ENCODE data around the gene ETV6. TPM values are rescaled to one million over a fixed set of nuclear protein-coding genes. Genes with fewer than 3 reads are reported as not detected.

Gene ETV6
- total and polyA plus RNA-seq, 9 of the 15 experiments (the other 6 are each of a cell fraction or from before 2014, with no cell fraction given), result 0.81 to 12.7 (median 4.1) TPM

GRCh38 chr12:11888029-11888428 lies 238.6 kb downstream of the ETV6 start (continued):
- TF ChIP-seq PREB (CRISPR knock-in tag; IDR thresholded peaks at IDR 0.05) (no peak), ZBTB8A (IDR thresholded peaks at IDR 0.05; ENCODE audit: partially characterized antibody) (no peak), CBX8 (IDR thresholded peaks at IDR 0.05; ENCODE audit: borderline replicate concordance, extremely low read depth, low read depth, low read length, poor library complexity, severe bottlenecking) (no peak), NFRKB (IDR thresholded peaks at IDR 0.05; ENCODE audit: low read depth) (no peak)

DNA sequence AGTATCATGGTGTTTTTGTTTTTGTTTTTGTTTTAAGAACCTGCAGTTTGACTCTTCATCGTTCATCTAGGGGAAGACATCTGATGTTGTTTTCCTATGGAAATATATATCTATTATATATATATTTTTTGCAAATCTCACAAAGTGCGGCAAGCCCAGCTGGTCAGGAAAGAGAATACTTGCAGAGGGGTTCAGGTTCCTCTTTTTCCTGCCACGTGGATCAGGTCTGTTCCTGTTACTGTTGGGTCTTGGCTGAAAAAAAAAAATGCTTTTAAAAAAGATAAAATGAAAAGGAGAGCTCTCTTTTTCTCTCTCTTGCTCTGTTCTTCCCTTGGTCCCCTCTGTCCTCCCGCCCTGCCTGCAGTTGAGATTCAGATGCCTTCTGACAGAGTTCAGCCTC lies 241.9 kb downstream of the ETV6 start:
- H3K4me2 ChIP-seq (ENCODE audit: insufficient read depth, low read length), result no peak overlapping the region
- H3K4me3 ChIP-seq, result no peak overlapping the region
- WGBS (ENCODE audit: insufficient coverage, low coverage, missing lambda C conversion rate), result 73% methylated on average over 4 of the region's 4 CpGs
- ATAC-seq (no peak), DNase-seq (ENCODE audit: extremely low read depth in 1 of 4, low spot score in 3 of 4) (no peak), FAIRE-seq (no peak)
- ChIA-PET POLR2A (no interaction called here), CTCF (ENCODE audit: low intra/inter-chr PET ratio) (no interaction called here)
- no peaks in the 10 kb centered on the region for H3K27me3 ChIP-seq (ENCODE audit: control insufficient read depth in 2 of 2, insufficient read depth in 2 of 2, low read length in 2 of 2)
- no TSS peak for BruUV-seq (replicated peaks)
- H3K27ac ChIP-seq (ENCODE audit: extremely low read depth, low read depth, low read length), result no peak overlapping the region
- H3K79me2 ChIP-seq (ENCODE audit: control insufficient read depth, insufficient read depth, low read length), result no peaks in the 10 kb centered on the region
- in situ Hi-C loops (cut with MboI), result no loop called here
- no peaks in the 10 kb centered on the region for H3K4me1 ChIP-seq (replicated peaks in 1 of 2; ENCODE audit: control insufficient read depth in 2 of 2, insufficient read depth in 2 of 2, low read length in 2 of 2)
- H3K9ac ChIP-seq (ENCODE audit: insufficient read depth in 1 of 2, low read depth in 2 of 2, low read length in 2 of 2), result no peak overlapping the region
- intact Hi-C loops (cut with micrococcal nuclease), result loop anchor here (10.0 kb wide), 1 partner anchor 157 kb away; no protein-coding TSS in a partner anchor
- no peaks in the 10 kb centered on the region for H4K20me1 ChIP-seq (replicated peaks; ENCODE audit: control insufficient read depth, insufficient read depth, low read length)
- no peaks in the 10 kb centered on the region for H3K36me3 ChIP-seq (ENCODE audit: control insufficient read depth, insufficient read depth, low read length)
- H3K9me1 ChIP-seq (ENCODE audit: control insufficient read depth, insufficient read depth, low read length), result no peaks in the 10 kb centered on the region
- no peaks in the 10 kb centered on the region for H3K9me3 ChIP-seq (replicated peaks; ENCODE audit: control insufficient read depth, insufficient read depth, low read depth, low read length)
- no peak overlapping the region for H2AFZ ChIP-seq (ENCODE audit: low read depth, low read length)
- TF ChIP-seq ZNF165 (CRISPR knock-in tag; IDR thresholded peaks at IDR 0.05; ENCODE audit: borderline replicate concordance) (no peak), SMAD4 (CRISPR knock-in tag; conservative IDR thresholded peaks at IDR 0.05) (no peak), TAF9B (IDR thresholded peaks at IDR 0.05; ENCODE audit: partially characterized antibody) (no peak), SMC3 (conservative IDR thresholded peaks at IDR 0.05; ENCODE audit: insufficient read depth, low read depth, low read length) (no peak), TAF15 (IDR thresholded peaks at IDR 0.05; ENCODE audit: low read depth, low read length) (no peak), C11orf30 (IDR thresholded peaks at IDR 0.05; ENCODE audit: low read depth) (no peak), MCM2 (IDR thresholded peaks at IDR 0.05; ENCODE audit: low read depth) (no peak), NELFE (IDR thresholded peaks at IDR 0.05; ENCODE audit: insufficient read depth, insufficient read length) (no peak), MITF (IDR thresholded peaks at IDR 0.05) (no peak), ZZZ3 (IDR thresholded peaks at IDR 0.05) (no peak), HMGN3 (IDR thresholded peaks at IDR 0.05; ENCODE audit: borderline replicate concordance, extremely low read depth, insufficient read length, low read depth, low read length) (no peak), RNF2 (IDR thresholded peaks at IDR 0.05) (no peak)
- TF ChIP-seq, protein P1, sequence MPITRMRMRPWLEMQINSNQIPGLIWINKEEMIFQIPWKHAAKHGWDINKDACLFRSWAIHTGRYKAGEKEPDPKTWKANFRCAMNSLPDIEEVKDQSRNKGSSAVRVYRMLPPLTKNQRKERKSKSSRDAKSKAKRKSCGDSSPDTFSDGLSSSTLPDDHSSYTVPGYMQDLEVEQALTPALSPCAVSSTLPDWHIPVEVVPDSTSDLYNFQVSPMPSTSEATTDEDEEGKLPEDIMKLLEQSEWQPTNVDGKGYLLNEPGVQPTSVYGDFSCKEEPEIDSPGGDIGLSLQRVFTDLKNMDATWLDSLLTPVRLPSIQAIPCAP (CRISPR knock-in tag; IDR thresholded peaks at IDR 0.05; ENCODE audit: borderline replicate concordance), result no peak
- TF ChIP-seq, protein P2, sequence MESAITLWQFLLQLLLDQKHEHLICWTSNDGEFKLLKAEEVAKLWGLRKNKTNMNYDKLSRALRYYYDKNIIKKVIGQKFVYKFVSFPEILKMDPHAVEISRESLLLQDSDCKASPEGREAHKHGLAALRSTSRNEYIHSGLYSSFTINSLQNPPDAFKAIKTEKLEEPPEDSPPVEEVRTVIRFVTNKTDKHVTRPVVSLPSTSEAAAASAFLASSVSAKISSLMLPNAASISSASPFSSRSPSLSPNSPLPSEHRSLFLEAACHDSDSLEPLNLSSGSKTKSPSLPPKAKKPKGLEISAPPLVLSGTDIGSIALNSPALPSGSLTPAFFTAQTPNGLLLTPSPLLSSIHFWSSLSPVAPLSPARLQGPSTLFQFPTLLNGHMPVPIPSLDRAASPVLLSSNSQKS (CRISPR knock-in tag; IDR thresholded peaks at IDR 0.05), result no peak
